Activated CD4-positive, CD25-positive, alpha-beta regulatory T cell (primary cell): ENCODE results near the gene ANKLE1.

Experiments
- DNase-seq, 4 experiments: peaks; one replicate each; lab custom pipeline; 2025; lab: John Stamatoyannopoulos, UW

The ANKLE1 gene, protein sequence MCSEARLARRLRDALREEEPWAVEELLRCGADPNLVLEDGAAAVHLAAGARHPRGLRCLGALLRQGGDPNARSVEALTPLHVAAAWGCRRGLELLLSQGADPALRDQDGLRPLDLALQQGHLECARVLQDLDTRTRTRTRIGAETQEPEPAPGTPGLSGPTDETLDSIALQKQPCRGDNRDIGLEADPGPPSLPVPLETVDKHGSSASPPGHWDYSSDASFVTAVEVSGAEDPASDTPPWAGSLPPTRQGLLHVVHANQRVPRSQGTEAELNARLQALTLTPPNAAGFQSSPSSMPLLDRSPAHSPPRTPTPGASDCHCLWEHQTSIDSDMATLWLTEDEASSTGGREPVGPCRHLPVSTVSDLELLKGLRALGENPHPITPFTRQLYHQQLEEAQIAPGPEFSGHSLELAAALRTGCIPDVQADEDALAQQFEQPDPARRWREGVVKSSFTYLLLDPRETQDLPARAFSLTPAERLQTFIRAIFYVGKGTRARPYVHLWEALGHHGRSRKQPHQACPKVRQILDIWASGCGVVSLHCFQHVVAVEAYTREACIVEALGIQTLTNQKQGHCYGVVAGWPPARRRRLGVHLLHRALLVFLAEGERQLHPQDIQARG

GRCh38 chr19:17281391-17282304, at the start of gene ANKLE1:
ANKLE1 (plus strand) TSS chr19:17281901; CDS start chr19:17281921, 20 bp downstream.
- DNase-seq: peak in 2 of 4 experiments; percentile 21 to 30

- DNase-seq: no peak
Measured at GRCh38 chr19:17232258-17232657, 49.4 kb upstream of the ANKLE1 start.

DNA sequence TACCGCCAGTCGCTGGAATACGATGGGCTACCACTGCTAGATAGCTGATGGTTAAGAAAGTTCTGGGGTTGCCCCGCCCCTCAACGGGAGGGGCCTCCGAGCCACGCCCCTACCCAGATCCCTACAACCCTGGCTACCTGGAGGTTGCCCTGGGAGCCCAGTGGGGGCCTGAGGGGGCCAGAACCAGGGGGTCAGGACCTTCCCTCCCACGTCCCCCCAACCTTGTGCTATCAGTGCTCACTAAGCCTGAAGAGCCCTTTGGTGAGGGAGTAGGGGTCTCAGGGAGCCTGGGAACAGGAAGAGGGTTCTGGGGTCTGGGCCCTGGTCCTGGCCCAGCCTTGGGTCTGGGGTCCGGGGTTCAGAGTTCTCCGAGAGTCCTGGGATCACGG, 46.8 kb upstream of the ANKLE1 start:
- peak in 2 of 4 experiments; percentile 16 to 19 for DNase-seq

DNA sequence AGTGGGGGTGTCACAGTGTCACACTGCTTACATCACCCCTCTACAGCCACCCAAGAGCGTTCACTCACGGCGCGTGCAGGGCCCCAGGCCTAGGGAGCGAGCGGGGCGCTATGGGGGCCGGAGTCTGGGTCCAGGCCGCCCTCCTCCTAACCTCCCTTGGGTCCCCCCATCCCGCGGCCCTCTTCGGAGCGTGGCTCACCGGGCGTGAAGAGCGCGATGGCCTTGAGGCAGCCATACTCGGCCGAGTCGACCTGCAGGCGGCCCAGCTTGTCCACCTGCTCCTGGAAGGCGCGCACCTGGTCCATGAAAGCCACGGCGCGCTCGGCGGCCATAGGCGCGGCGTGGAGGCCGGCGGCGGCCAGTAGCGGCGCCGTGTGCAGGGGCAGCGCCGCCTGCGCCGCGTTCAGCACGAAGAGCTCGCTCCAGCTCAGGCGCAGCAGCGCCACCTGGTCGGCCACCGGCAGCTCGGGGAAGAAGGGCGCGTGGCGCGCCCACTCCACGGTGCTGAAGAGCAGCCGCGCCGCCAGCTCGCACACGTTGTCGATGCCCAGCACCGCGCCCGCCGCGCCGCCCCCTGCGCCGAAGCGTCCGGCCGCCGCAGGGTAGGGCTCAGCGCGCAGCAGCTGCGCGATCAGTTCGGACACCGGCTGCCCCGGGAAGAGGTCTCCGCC, 46.3 kb upstream of the ANKLE1 start:
- DNase-seq: peak; percentile 23 to 60 (median 47)

GRCh38 chr19:17235971-17236777, 45.5 kb upstream of the ANKLE1 start:
- no peak for DNase-seq

- no peak for DNase-seq
Measured at GRCh38 chr19:17236811-17237543, 44.7 kb upstream of the ANKLE1 start.

GRCh38 chr19:17237747-17238706, 43.7 kb upstream of the ANKLE1 start:
- no peak for DNase-seq

DNA sequence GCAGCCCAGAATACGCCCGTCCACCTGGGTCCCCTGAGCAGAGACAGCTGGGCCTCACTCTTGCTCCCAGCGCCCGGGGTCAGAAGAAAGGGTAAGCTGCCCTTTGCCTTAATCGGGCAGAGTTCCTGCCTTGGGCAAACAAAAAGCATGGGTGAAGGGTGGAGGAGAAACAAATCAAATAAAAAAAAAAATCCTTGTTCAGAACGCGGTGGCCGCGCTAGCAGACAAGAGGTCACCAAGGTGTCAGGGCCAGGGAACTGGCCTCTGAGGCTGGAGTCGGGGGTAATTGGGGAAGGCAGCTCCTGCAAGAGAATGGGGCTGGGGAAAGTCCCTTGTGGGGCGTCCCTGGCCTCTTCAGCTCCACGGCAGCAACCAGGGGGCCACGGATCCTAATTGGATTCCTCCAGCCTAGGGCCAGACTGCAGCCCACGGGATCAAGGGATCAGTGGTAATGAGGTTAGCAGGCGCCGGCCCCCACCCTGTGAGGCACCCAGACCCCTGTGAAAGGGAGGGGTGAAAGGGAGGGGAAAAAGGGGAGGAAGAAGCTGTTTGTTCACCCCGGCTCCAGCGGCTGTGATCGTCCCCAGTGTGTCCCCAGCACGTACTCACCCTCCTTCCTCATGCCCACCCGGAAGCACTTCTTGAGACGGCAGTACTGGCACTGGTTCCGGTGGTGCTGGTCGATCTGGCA, 41.5 kb upstream of the ANKLE1 start:
- no peak for DNase-seq

GRCh38 chr19:17240826-17241399, 40.8 kb upstream of the ANKLE1 start:
- no peak for DNase-seq

GRCh38 chr19:17242431-17243208, 39.1 kb upstream of the ANKLE1 start:
- no peak for DNase-seq

DNA sequence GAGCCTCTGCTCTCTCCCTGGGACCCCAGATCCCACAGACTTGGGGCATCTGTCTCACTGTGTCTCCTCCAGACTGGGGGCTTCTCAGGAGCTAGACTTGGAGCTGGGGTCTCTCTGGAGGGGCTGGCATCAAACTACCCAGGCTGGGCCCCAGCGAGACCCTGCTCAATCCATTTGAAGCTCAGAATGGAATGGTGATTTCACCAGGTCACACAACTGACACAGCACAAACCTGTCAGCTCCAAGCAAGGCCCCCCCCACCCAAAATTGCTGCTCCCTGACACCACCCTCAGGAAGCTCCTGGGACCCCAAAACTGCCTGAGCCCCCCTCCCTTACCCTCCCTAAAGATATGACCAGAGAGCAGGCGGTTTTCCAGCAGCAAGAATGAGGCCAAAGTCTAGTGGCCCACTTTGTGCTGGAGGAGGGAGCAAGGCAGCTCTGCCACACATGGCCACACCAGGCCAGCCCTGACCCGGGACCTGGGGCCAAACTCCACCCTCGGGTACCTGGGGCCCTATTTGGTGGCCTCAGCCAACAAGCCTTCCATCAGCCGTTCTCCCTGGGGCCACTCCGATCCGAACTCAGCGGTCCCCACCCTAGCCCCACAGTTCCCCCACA, 38.4 kb upstream of the ANKLE1 start:
- DNase-seq: no peak

- no peak for DNase-seq
Measured at GRCh38 chr19:17243830-17244617, 37.7 kb upstream of the ANKLE1 start.

- no peak for DNase-seq
Measured at GRCh38 chr19:17244618-17245534, 36.8 kb upstream of the ANKLE1 start.

- DNase-seq: no peak
Measured at GRCh38 chr19:17245535-17245984, 36.1 kb upstream of the ANKLE1 start, which contains the start of gene NR2F6. NR2F6 (minus strand) TSS chr19:17245919; CDS start chr19:17245220, 699 bp downstream.
